ENCODE data around the gene SPINK6. TPM values are rescaled to one million over a fixed set of nuclear protein-coding genes. Genes with fewer than 3 reads are reported as not detected.

SPINK6 gene
- total RNA-seq, 1 donor from 2014 or later = not detected

DNA sequence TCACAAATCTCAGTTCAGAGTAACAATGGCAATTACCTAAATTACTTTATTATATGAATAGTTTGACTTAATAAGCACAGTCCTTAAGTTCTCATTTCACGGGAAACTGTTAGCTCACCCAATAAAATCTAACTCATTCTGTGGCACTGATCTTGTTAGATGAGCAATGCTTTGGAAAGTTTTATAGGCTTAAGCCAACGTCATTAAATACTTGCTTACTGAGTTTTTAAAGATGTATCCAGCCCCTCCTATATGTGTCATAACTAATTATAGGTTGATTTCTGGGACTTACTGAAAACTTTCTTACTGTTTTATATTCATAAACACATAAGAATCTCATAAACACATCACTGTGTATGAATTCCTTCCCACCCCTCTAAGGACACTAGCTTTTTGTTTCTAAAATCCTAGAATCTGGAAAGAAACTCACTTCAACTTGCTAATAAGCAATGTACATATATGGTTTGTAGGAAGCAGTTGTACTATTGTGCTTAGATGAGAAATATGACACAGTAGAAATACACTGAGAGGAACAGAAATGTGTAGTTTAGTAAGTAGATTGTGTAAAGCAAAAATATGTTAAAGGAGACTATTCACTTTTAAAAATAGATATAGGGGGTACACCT is 21.4 kb downstream of the SPINK6 start:
- DNase-seq = no peak

DNA sequence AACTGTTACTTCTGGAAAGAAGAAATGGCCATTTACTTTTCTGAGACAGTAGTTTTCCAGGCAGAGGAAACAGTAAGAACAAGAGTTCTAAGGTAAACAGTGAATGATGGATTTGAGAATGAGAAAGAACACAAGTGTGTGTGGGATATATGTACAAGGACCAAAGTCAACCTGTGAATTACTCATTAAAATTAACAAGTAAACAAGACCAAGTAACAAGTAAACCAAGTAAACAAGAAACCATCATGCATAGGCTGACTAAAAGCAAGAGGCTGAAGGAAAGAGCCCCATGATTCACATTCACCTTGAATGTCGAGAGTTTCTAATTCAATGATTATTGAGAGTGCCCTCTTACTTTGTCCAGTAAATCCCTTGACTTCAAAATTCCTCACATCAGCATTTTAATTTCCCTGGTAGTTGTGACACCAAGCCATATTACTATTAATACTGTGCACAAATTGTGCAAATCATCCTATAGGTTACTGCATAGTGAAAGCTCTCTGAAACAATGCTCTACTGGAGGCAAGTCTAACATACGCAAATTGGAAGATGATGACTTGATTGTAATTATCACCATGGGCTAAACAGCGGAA is 25.6 kb downstream of the SPINK6 start:
- no peak for DNase-seq

DNA sequence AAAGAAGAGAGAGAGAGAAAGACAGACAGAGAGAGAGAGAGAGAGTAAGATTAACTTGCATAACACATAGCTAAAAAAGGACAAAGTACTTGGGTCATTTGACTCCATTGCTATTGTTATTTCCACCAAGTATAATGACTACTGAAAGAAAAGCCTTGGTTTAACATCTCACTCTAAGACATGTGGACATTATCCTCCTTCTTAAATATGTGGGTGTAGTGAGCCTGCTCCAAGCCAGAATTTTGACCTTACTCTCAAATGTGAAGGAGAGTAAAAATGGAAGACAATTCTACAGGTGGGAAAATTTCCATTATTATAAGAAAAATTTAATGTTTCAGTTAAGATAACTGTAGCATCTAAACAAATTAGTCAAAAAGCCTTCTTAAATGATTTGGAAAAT is 27.0 kb downstream of the SPINK6 start:
- DNase-seq = no peak

DNA sequence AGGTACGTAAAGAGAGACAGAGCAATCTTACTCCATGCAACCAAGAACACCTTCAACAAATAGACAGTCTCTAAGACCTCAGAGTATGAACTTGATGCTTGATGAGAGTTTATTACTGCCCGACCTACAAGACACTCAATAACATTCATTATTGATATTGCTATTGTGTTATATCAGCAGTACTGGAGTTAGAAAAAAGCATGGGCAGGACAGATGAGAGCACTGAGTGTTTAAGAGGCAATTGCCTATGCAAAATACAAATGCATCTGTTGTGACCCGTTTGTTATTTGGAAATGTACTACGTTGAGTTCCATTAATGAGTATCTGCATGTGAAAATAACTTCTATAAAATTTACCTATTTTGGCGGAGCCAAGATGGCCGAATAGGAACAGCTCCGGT is 27.4 kb downstream of the SPINK6 start:
- DNase-seq = no peak

DNA sequence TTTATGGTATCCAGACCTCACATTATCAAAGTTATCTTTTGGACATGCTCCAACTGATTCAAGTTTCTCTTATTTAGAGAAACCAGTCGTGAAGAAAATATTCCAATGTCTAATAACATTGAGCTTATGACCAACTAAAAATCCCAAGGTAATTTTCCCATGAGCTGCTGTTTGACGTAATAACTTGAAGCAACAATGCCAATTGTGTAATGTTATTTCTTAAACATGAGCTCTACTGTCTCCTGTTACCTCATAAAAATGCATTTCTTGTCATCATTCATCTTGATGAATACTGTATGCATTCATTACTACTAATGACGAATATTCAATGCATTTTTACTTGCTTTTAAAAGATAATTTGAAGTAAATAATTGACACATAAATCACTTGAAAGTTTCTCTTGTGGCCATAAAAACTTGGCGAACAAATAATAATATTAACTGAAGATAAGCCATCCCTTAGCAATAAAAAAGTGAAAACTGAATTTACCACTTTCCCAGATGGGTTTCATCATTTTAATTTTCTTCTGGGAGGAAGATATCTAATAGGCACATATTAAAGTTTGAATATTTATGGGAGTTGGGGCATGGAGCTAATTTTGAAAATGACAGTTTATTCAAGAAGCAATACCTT is 35.1 kb downstream of the SPINK6 start:
- DNase-seq = no peak

DNA sequence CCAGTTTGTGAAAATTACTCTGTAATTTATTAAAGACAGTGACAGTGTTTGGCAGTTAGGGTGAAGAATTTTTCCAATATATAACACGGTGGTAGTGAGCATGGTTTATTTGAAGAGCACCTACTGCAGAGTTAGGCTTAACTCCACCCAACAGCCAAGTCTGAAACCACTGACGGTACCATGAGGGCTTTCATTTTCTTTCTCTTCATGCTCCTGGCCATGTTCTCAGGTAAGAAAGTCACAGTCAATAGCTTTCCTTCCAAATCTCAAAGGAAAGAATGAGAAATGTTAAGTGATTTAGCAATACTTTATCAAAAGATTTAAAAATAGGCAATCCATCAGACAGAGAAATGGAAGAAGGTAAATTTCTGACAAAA is 35.6 kb downstream of the SPINK6 start, which contains the start of gene MARCOL:
MARCOL (plus strand) TSS at position 108 of the 377 bp plus-strand sequence; CDS start at position 181, 73 bp downstream.
- DNase-seq = no peak

DNA sequence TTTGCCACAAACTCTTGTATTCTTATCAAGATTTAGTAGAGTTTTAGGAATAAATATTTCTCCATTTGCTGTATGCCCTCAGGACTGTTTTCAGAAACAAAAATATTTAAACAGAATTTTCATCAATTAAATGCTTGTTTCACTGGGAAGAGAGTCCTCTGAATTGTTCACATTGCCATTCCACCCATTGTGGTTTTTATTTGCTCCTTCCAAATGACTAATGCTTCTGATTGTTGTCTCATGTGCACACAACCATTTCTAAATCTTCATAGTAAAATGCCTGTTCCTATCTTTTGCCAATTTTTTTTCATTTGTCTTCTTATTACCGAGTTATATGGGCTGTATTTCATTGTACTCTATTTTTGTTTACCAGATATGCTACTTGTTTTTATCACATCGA is 46.1 kb downstream of the SPINK6 start:
- DNase-seq = no peak

DNA sequence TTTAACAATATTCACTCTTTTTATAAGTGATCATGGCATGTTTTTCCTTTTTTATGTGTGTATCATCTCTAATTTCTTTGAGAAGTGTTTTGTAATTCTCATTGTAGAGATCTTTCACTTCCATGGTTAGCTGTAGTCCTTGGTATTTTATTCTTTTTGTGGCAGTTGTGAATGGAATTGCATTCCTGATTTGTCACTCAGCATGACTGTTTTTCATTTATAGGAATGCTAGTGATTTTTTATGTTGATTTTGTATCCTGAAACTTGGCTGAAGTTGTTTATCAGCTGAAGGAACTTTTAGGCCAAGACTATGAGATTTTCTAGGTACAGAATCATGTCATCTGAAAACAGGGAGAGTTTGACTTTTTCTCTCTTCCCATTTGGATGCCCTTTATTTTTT is 52.6 kb downstream of the SPINK6 start:
- no peak for DNase-seq

DNA sequence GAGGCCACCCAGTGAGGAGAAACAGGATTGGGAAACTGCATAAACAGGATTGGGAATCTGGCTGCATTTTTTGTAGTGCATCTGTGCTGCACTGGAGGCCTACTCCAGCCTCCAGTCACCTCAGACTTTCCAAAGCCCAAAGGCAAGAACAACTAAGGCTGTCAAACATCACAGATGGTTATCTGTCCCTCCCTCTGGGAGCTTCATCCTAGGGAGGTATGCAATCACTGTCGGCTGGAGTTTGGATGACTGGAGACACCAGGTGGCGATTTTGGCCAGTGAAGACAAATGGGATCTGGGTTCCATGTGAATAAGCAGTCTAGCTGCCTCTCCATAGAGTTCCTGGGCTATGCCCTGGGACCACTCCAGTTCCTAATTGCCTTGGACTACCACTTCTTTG is 56.4 kb downstream of the SPINK6 start:
- no peak for DNase-seq

DNA sequence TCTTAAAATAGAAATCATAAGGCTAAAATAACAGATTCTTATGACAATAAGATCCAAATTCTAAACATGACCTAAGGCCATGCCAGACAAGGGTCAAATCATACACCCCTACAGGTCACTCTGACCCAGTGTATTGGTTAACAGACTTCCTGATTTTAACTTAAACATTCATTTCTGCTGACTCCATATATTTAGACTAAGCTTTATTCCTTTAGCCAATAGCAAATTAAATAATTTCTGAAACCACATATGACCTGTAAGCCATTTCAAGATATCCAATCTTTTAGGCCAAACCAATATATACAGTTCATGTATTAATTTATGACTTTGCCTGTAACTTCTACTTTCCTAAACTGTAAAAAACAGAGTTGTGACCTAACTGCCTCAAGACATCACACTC is 58.4 kb downstream of the SPINK6 start:
- no peak for DNase-seq

Small RNAs within 50 kb of the gene (small RNA-seq; reads per million reads assigned to genes)
- gene HMGN1P16 (ENCODE audit: low replicate concordance) = not detected

Other genes with a start within 250 kb of the SPINK6 start
- gene SPINK5, start 139.1 kb upstream of the SPINK6 start, total RNA-seq = 122 TPM
- not detected for gene SPINK14, start 34.5 kb upstream of the SPINK6 start, total RNA-seq
- not detected for gene MARCOL, start 35.5 kb downstream of the SPINK6 start, total RNA-seq
- not detected for gene SPINK13, start 65.8 kb downstream of the SPINK6 start, total RNA-seq
- gene SPINK7, start 109.4 kb downstream of the SPINK6 start, total RNA-seq = 0.59 TPM
- not detected for gene SPINK9, start 132.5 kb downstream of the SPINK6 start, total RNA-seq
- 48.8 TPM for gene FBXO38, start 180.9 kb downstream of the SPINK6 start, total RNA-seq